Measurements from ENCODE around the gene FKRP.

- TF ChIP-seq CTCF (IDR thresholded peaks at IDR 0.05) (no peak), POLR2A (IDR thresholded peaks at IDR 0.05) (no peak), POLR2AphosphoS5 (IDR thresholded peaks at IDR 0.05) (no peak)
Observed at GRCh38 chr19:46791944-46792343, 46.1 kb downstream of the FKRP start.

Measured in stomach (tissue), 4 donors.